WTC11 (cell line): ENCODE measurements around the gene KCNJ16. TPM values are rescaled to one million over a fixed set of nuclear protein-coding genes. Genes with fewer than 3 reads are reported as not detected.

ENCODE experiments used
- ATAC-seq: fragments of 200-7000 bp; cut with Tn5 transposase; 2 replicates; pipeline ENCODE4 v1.10.0; 2021; ENCODE audit warnings: mild to moderate bottlenecking, moderate library complexity
- CTCF ChIA-PET: fragments of 300-600 bp; sonication (Branson Sonifier 250); formaldehyde crosslinking; loops from one replicate; lab custom pipeline; 2021; ENCODE audit warnings: antibody characterized with exemption; lab: Charles Lee
- POLR2A ChIA-PET: fragments of 350-600 bp; sonication (Branson Sonifier 250); formaldehyde crosslinking; loops from one replicate; lab custom pipeline; 2021; ENCODE audit warnings: antibody characterized with exemption; lab: Charles Lee
- DNase-seq: peaks from one replicate; pipeline ENCODE4 v3.0.0; 2021; ENCODE audit warnings: low spot score
- H3K27ac Mint-ChIP-seq: 2 replicates; pipeline ENCODE4 v1.8.0; 2021; ENCODE audit warnings: mixed read lengths
- H3K27me3 Mint-ChIP-seq: 2 replicates; pipeline ENCODE4 v1.8.0; 2021; ENCODE audit warnings: low read depth, mild to moderate bottlenecking, moderate library complexity, mixed read lengths
- H3K36me3 Mint-ChIP-seq: 2 replicates; pipeline ENCODE4 v1.8.0; 2021; ENCODE audit warnings: mixed read lengths
- H3K4me1 Mint-ChIP-seq: 2 replicates; pipeline ENCODE4 v1.8.0; 2022; ENCODE audit warnings: mixed read lengths
- H3K4me3 Mint-ChIP-seq: 2 replicates; pipeline ENCODE4 v1.8.0; 2021; ENCODE audit warnings: mild to moderate bottlenecking, moderate library complexity, mixed read lengths
- H3K9me3 Mint-ChIP-seq: 2 replicates; pipeline ENCODE4 v1.8.0; 2021; ENCODE audit warnings: mixed read lengths
- ATF2 ChIP-seq: sonication (generic); formaldehyde crosslinking; IDR thresholded peaks from 2 replicates; pipeline ENCODE4 v1.8.1; 2022; ENCODE audit warnings: low read depth, missing genetic modification reagents, borderline replicate concordance
- CBFB ChIP-seq: sonication (generic); formaldehyde crosslinking; IDR thresholded peaks from 2 replicates; pipeline ENCODE4 v1.8.1; 2022; ENCODE audit warnings: mild to moderate bottlenecking, low read depth, missing genetic modification reagents
- CTCF ChIP-seq: fragments of 200-600 bp; IDR thresholded peaks from 2 replicates; pipeline ENCODE4 v1.8.0; 2022; ENCODE audit warnings: antibody characterized with exemption
- ESRRA ChIP-seq: sonication (generic); formaldehyde crosslinking; IDR thresholded peaks from 2 replicates; pipeline ENCODE4 v1.8.1; 2022; ENCODE audit warnings: mild to moderate bottlenecking, missing genetic modification reagents, borderline replicate concordance
- FOXP1 ChIP-seq: sonication (generic); formaldehyde crosslinking; IDR thresholded peaks from 2 replicates; pipeline ENCODE4 v1.8.0; 2022; ENCODE audit warnings: missing genetic modification reagents, mild to moderate bottlenecking, moderate library complexity, borderline replicate concordance
- FOXP4 ChIP-seq: sonication (generic); formaldehyde crosslinking; IDR thresholded peaks from 2 replicates; pipeline ENCODE4 v1.8.0; 2022; ENCODE audit warnings: mild to moderate bottlenecking, missing genetic modification reagents
- KAT7 ChIP-seq: sonication (generic); formaldehyde crosslinking; IDR thresholded peaks from 2 replicates; pipeline ENCODE4 v1.8.1; 2023; ENCODE audit warnings: missing genetic modification reagents, mild to moderate bottlenecking, borderline replicate concordance
- NFYB ChIP-seq: sonication (generic); formaldehyde crosslinking; conservative IDR thresholded peaks from 2 replicates; pipeline ENCODE4 v1.8.0; 2022; ENCODE audit warnings: low read depth, missing genetic modification reagents
- NR3C1 ChIP-seq: sonication (generic); formaldehyde crosslinking; conservative IDR thresholded peaks from 2 replicates; pipeline ENCODE4 v1.8.1; 2023; ENCODE audit warnings: low read depth, mild to moderate bottlenecking, missing genetic modification reagents
- PREB ChIP-seq: sonication (generic); formaldehyde crosslinking; IDR thresholded peaks from 2 replicates; pipeline ENCODE4 v1.8.1; 2022; ENCODE audit warnings: mild to moderate bottlenecking, missing genetic modification reagents, moderate library complexity, borderline replicate concordance
- PRRX2 ChIP-seq: fragments of 250-450 bp; sonication (Bioruptor Pico); IDR thresholded peaks from 2 replicates; pipeline ENCODE4 v1.8.0; 2021; ENCODE audit warnings: mild to moderate bottlenecking
- RELA ChIP-seq: sonication (generic); formaldehyde crosslinking; IDR thresholded peaks from 2 replicates; pipeline ENCODE4 v1.8.1; 2022; ENCODE audit warnings: missing genetic modification reagents, mild to moderate bottlenecking, borderline replicate concordance
- SMAD3 ChIP-seq: sonication (generic); formaldehyde crosslinking; IDR thresholded peaks from 2 replicates; pipeline ENCODE4 v1.8.0; 2022; ENCODE audit warnings: missing genetic modification reagents, mild to moderate bottlenecking, borderline replicate concordance
- SMAD4 ChIP-seq: sonication (generic); formaldehyde crosslinking; IDR thresholded peaks from 2 replicates; pipeline ENCODE4 v1.8.0; 2022; ENCODE audit warnings: mild to moderate bottlenecking, missing genetic modification reagents
- USF2 ChIP-seq: sonication (generic); formaldehyde crosslinking; IDR thresholded peaks from 2 replicates; pipeline ENCODE4 v1.8.1; 2023; ENCODE audit warnings: mild to moderate bottlenecking, missing genetic modification reagents, moderate library complexity
- ZNF219 ChIP-seq: sonication (generic); formaldehyde crosslinking; IDR thresholded peaks from 2 replicates; pipeline ENCODE4 v1.8.0; 2023; ENCODE audit warnings: missing genetic modification reagents, mild to moderate bottlenecking, borderline replicate concordance
- ZNF281 ChIP-seq: sonication (generic); formaldehyde crosslinking; IDR thresholded peaks from 2 replicates; pipeline ENCODE4 v1.8.0; 2023; ENCODE audit warnings: mild to moderate bottlenecking, missing genetic modification reagents
- ZNF416 ChIP-seq: fragments of 250-450 bp; sonication (Bioruptor Pico); IDR thresholded peaks from 2 replicates; pipeline ENCODE4 v1.9.0; 2021; ENCODE audit warnings: mild to moderate bottlenecking, inconsistent platforms
- ZNF671 ChIP-seq: fragments of 250-450 bp; sonication (Bioruptor Pico); IDR thresholded peaks from 2 replicates; pipeline ENCODE4 v1.8.0; 2021; ENCODE audit warnings: mild to moderate bottlenecking
- total RNA-seq: library from RNA; stranded (reverse); gene quantifications from 3 replicates; pipeline ENCODE4 v1.2.3, GENCODE V29; 2021

Gene KCNJ16
- total RNA-seq, 1 experiment from 2014 or later, result not detected

- no peak for TF ChIP-seq USF2
- no peak for TF ChIP-seq FOXP4
- TF ChIP-seq ZNF416, result no peak
- TF ChIP-seq RELA (CRISPR knock-in tag), result no peak
- TF ChIP-seq PRRX2 (CRISPR knock-in tag), result no peak
- TF ChIP-seq NFYB (CRISPR knock-in tag), result no peak
- no peak for TF ChIP-seq KAT7 (CRISPR knock-in tag)
Measured at GRCh38 chr17:70127221-70127873, 52.3 kb downstream of the KCNJ16 start (continued).

- CTCF ChIA-PET, result interaction anchor here (0.7 kb wide), 1 partner anchor 522 kb away, joined by 3 read pairs; no protein-coding TSS in a partner anchor
- peak overlapping the region; percentile 17; the same call in 1 of the 2 replicates for H3K27ac Mint-ChIP-seq
- H3K27me3 Mint-ChIP-seq, result no peaks in the 10 kb centered on the region
- TF ChIP-seq ZNF671 (no peak), RELA (CRISPR knock-in tag) (no peak), ATF2 (CRISPR knock-in tag) (no peak), FOXP1 (no peak), ZNF281 (no peak), CBFB (CRISPR knock-in tag) (no peak), ESRRA (no peak), ZNF416 (no peak), SMAD4 (CRISPR knock-in tag) (no peak), SMAD3 (no peak), NR3C1 (CRISPR knock-in tag) (no peak), ZNF219 (CRISPR knock-in tag) (no peak), PREB (CRISPR knock-in tag) (no peak), CTCF (no peak)
- POLR2A ChIA-PET, result interaction anchor here (0.6 kb wide), 1 partner anchor 65 kb away, joined by 15 read pairs; no protein-coding TSS in a partner anchor
- H3K4me3 Mint-ChIP-seq, result no peak overlapping the region
- H3K36me3 Mint-ChIP-seq, result peaks cover 5% of the 10 kb centered on the region; the same call in 1 of the 2 replicates
- peaks cover 20% of the 10 kb centered on the region for H3K9me3 Mint-ChIP-seq
- 0 out of 2 replicates have a peak, but pooled peaks have one; percentile 24 for ATAC-seq
- no peak for DNase-seq
- peaks cover 11% of the 10 kb centered on the region for H3K4me1 Mint-ChIP-seq
Measured at GRCh38 chr17:70128727-70129238, 53.8 kb downstream of the KCNJ16 start.
